ENCODE results near the gene DUS2. TPM values are rescaled to one million over a fixed set of nuclear protein-coding genes. Genes with fewer than 3 reads are reported as not detected.

DUS2 gene
- total RNA-seq, 1 donor from 2014 or later = 16.4 TPM

GRCh38 chr16:67987460-67988160 is 35.5 kb upstream of the DUS2 start:
- TF ChIP-seq, protein P1, sequence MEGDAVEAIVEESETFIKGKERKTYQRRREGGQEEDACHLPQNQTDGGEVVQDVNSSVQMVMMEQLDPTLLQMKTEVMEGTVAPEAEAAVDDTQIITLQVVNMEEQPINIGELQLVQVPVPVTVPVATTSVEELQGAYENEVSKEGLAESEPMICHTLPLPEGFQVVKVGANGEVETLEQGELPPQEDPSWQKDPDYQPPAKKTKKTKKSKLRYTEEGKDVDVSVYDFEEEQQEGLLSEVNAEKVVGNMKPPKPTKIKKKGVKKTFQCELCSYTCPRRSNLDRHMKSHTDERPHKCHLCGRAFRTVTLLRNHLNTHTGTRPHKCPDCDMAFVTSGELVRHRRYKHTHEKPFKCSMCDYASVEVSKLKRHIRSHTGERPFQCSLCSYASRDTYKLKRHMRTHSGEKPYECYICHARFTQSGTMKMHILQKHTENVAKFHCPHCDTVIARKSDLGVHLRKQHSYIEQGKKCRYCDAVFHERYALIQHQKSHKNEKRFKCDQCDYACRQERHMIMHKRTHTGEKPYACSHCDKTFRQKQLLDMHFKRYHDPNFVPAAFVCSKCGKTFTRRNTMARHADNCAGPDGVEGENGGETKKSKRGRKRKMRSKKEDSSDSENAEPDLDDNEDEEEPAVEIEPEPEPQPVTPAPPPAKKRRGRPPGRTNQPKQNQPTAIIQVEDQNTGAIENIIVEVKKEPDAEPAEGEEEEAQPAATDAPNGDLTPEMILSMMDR (IDR thresholded peaks at IDR 0.05; ENCODE audit: unreplicated experiment) = no peak
- Mint-ChIP-seq H3K4me3 (ENCODE audit: unreplicated experiment) (no peak overlapping the region), H3K9me3 (ENCODE audit: unreplicated experiment) (no peaks in the 10 kb centered on the region), H3K27me3 (ENCODE audit: unreplicated experiment) (peaks cover 14% of the 10 kb centered on the region), H3K27ac (ENCODE audit: unreplicated experiment) (peak overlapping the region; percentile 64), H3K4me1 (ENCODE audit: unreplicated experiment) (peaks cover 23% of the 10 kb centered on the region), H3K36me3 (ENCODE audit: low read depth, unreplicated experiment) (peaks cover 5% of the 10 kb centered on the region)
- DNase-seq (ENCODE audit: low spot score) = no peak

DNA sequence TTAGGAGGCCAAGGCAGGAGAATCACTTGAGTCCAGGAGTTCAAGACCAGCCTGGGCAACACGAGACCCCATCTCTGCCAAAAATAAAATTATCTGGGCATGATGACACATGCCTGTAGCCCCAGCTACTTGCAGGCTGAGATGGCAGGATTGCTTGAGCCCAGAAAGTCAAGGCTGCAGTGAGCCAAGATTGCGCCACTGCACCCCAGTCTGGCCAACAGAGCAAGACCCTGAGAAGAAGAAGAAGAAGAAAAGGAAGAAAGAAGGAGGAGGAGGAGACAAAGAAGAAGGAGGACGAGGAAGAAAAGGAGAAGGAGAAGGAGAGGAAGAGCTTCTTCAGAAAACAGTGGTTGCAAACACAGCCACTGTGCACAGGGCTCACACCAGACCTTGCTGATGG is 34.4 kb upstream of the DUS2 start:
- TF ChIP-seq, protein P1 (IDR thresholded peaks at IDR 0.05; ENCODE audit: unreplicated experiment) = no peak
- Mint-ChIP-seq H3K9me3 (ENCODE audit: unreplicated experiment) (no peaks in the 10 kb centered on the region), H3K27me3 (ENCODE audit: unreplicated experiment) (peaks cover 8% of the 10 kb centered on the region), H3K27ac (ENCODE audit: unreplicated experiment) (no peak overlapping the region), H3K4me1 (ENCODE audit: unreplicated experiment) (peaks cover 16% of the 10 kb centered on the region), H3K36me3 (ENCODE audit: low read depth, unreplicated experiment) (peaks cover 5% of the 10 kb centered on the region), H3K4me3 (ENCODE audit: unreplicated experiment) (no peak overlapping the region)
- no peak for DNase-seq (ENCODE audit: low spot score)

- Mint-ChIP-seq H3K27me3 (ENCODE audit: unreplicated experiment) (peaks cover 8% of the 10 kb centered on the region), H3K9me3 (ENCODE audit: unreplicated experiment) (no peaks in the 10 kb centered on the region), H3K4me3 (ENCODE audit: unreplicated experiment) (no peak overlapping the region), H3K4me1 (ENCODE audit: unreplicated experiment) (peaks cover 16% of the 10 kb centered on the region), H3K36me3 (ENCODE audit: low read depth, unreplicated experiment) (peaks cover 5% of the 10 kb centered on the region), H3K27ac (ENCODE audit: unreplicated experiment) (no peak overlapping the region)
- no peak for DNase-seq (ENCODE audit: low spot score)
- TF ChIP-seq, protein P1 (IDR thresholded peaks at IDR 0.05; ENCODE audit: unreplicated experiment) = no peak
Observed at GRCh38 chr16:67989322-67990017, 33.6 kb upstream of the DUS2 start.

GRCh38 chr16:67990018-67990386 is 33.1 kb upstream of the DUS2 start:
- TF ChIP-seq, protein P1 (IDR thresholded peaks at IDR 0.05; ENCODE audit: unreplicated experiment) = no peak
- peaks cover 13% of the 10 kb centered on the region for H3K4me1 Mint-ChIP-seq (ENCODE audit: unreplicated experiment)
- H3K4me3 Mint-ChIP-seq (ENCODE audit: unreplicated experiment) = no peak overlapping the region
- DNase-seq (ENCODE audit: low spot score) = no peak
- H3K27me3 Mint-ChIP-seq (ENCODE audit: unreplicated experiment) = peaks cover 11% of the 10 kb centered on the region
- H3K36me3 Mint-ChIP-seq (ENCODE audit: low read depth, unreplicated experiment) = peaks cover 5% of the 10 kb centered on the region
- H3K9me3 Mint-ChIP-seq (ENCODE audit: unreplicated experiment) = no peaks in the 10 kb centered on the region
- peak overlapping the region; percentile 67 for H3K27ac Mint-ChIP-seq (ENCODE audit: unreplicated experiment)

- DNase-seq (ENCODE audit: low spot score) = no peak
- TF ChIP-seq, protein P1 (IDR thresholded peaks at IDR 0.05; ENCODE audit: unreplicated experiment) = no peak
- H3K36me3 Mint-ChIP-seq (ENCODE audit: low read depth, unreplicated experiment) = peaks cover 4% of the 10 kb centered on the region
- peaks cover 8% of the 10 kb centered on the region for H3K4me1 Mint-ChIP-seq (ENCODE audit: unreplicated experiment)
- no peak overlapping the region for H3K4me3 Mint-ChIP-seq (ENCODE audit: unreplicated experiment)
- H3K27ac Mint-ChIP-seq (ENCODE audit: unreplicated experiment) = no peak overlapping the region
- no peaks in the 10 kb centered on the region for H3K9me3 Mint-ChIP-seq (ENCODE audit: unreplicated experiment)
- peaks cover 11% of the 10 kb centered on the region for H3K27me3 Mint-ChIP-seq (ENCODE audit: unreplicated experiment)
Observed at GRCh38 chr16:67992661-67993206, 30.4 kb upstream of the DUS2 start.

Measured in endothelial cell (in vitro differentiated cells).